HG02588 (cell line): ENCODE measurements around the gene C4orf50.
"Not testable (repeated sequence)": the region's sequence is repeated elsewhere in the genome, so short reads cannot be mapped to it uniquely, and the experiment has no call there.

Experiments used
- ATAC-seq: cut with Tn5 transposase; IDR thresholded peaks from one replicate; pipeline ENCODE4 v1.9.1; 2021; ENCODE audit warnings: mild to moderate bottlenecking, moderate library complexity; ENCODE audit not compliant: unreplicated experiment

Gene C4orf50

DNA sequence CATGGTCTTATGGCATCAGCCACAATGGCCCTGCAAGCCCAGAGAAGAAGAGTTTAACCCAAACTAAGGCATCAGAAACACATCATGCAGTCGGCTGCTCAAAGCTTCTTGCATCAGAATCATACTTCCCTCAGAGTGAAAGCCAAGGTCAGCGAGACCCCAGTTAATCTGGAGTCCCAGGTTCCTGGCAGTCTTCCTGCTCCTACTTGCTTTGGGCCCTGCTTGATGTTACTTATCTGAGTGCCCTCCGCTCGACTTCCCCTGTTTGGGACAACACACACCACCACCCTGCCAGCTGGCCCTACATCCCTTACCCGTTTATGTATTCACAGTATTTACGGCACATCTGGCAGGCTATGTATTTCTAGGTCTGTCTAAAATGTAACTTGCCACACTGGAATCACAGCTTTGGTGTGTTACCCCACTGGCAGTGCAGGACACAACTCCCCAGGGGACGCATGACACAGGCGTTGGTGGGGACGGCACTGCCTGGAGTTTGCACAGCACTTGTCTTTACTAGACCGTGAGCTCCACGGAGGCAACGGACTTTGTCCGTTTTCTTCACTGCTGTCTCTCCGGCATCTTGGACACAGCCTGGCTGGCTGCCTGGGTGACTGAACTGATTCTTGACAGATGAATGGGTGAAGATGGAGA, 148.1 kb downstream of the C4orf50 start:
- no peak for ATAC-seq

DNA sequence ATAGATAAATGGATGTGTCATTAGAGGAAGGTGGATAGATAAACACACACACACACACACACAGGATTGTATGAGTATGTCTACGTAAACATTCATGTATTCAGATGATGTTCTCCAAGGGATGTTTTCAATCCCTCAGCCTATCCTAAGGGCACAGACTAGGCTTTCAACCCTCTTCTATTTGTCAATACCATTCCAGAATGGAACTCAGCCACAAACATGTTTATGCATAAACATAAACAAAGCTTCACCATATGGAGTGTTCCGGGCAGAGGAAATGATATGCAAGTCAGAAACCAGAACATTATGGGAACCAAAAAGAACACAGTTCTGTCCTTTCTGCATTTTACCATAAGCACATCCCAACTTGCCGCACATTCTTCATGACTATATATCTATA, 150.4 kb downstream of the C4orf50 start:
- ATAC-seq: no peak

DNA sequence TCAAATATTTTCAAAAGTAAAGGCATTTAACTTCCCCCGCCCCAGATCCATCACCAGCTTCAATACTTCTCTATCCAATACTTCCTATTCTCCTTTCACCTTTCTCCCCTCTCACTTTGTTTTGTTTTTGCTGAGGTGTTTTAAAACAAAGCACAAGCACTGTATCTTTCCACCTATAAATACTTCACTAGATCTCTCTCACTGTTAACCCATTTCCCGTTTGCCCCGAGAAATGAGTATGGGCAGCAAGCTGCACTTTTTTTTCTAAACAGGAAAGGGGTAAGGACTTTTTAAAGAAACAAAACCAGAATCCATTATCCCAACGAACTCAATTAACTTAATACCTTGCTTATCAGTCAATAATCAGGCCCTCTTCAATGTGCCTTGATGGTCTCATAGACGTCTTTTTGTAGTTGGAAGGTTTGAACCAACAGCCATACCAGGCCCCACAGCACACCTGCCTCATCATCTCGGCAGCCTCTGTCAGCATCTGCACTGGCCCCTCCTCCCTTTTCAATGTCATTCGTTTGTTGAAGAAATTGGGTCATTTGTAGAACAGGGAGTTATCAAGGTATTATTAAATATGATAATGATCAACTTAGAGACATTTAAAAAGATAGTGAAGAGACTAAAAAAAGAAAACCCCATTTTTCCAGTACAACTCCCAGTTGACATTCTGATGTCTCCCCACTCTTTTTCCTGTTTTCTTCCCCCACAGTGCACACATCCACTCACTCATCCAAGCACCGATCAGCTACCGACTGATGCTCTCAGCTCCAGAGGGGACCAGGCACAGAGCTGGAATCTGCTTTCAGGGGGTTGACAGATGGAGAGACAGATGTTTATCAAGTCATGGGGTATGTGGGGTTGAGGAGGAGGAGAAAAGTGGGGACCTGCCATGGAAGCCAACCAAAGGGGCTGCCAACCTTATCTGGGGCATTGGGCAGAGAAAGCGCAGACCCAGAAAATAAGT, 151.1 kb downstream of the C4orf50 start:
- ATAC-seq: no peak

DNA sequence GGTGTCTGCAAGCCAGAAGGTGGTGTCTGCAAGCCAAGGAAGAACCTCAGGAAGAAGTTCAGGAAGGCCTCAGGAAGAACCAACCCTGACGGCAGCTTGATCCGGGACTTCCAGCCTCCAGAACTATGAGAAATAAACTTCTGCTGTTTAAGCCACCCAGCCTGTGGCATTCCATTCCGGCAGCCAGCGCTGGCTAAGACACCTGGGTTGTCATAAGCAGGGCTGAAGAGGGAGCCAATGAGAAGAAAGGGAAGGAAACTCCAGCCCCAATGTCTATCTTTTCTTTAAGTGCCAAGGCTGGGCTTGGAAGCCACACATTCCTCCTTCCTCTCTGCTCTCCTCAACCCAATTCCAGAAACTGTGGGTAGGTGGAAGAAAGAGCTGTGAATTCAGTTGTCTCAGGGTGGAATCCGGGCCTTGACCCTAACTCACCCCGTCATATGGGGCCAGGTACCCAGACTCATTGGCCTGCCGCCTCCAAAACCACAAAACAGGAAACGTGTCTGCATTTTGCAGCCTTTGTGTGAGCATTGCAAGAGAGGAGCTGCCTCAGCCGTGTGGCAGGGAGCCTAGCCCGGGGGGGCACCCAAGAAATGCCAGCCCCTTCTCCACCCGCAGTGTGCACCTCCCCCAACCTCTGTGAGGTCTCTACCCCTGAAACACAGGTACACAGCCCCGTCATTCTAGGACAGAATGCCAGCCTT, 152.2 kb downstream of the C4orf50 start:
- no peak for ATAC-seq

DNA sequence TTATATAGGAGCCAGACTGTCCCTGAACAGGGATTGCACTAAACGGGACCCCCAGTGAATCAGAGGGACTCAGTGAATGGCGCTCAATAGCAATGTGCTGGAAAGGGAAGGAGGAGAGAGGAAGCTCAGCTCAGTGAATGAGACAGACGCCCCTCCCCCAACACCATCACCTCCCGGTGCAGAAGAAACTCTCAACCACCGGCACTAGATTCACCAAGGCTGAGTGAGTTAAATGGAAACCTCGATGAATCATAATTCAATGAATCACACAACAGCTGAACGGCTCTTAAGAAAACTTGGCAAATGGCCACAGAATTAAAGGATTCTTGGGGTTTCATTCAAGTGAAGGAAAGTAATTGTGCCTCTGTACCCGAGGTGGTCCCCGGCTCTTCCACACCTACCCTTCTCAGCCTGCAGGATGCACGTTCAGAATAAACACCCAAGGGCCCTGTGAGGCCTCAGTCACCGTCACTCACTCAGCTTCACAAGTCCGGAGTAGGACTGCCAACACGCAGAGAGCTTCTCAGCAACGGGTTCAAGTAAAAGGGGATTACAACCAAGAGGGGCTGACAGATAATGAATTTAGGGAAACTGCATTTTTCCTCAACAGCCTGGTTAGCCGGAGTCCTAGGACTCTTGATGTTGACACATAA, 154.6 kb downstream of the C4orf50 start:
- no peak for ATAC-seq

DNA sequence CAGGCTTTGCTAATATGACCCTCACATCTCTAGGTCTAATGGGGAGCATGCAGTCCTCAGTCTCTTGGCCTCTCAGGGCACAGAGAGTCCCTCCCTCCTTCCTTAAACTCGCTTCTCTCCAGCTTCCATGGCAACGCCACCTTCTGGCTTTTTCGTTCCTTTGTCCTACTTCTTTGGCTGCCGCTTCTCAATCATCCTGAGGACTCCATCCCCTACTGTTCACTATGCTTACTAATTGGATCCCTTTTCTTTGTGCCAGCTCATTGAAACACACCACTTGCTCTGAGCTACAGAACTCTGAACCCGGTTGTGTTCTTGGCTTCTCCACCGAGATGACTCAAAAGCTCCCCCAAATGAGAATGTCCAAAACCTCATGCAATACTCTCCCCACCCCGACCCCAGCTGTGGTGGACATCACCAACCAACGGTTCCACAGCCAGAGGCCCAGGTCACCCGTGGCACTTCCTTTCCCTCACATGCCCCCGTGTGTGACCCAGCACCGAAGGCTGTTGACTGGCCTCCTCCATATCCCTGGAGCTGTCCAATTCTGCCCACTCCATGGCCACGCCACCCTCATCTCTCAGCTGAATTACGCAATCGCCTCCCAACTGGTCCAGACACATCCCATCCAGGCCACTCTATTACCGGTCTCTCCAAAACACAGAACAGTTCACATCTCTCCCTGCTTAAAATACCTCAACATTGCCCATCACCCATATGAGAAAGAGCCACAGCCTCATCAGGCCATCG, 160.0 kb downstream of the C4orf50 start:
- no peak for ATAC-seq

- no peak for ATAC-seq
These were observed 161.0 kb downstream of the C4orf50 start for GRCh38 chr4:5857199-5857598.

- not testable (repeated sequence) for ATAC-seq
These were observed 161.9 kb downstream of the C4orf50 start for GRCh38 chr4:5856362-5856761.

DNA sequence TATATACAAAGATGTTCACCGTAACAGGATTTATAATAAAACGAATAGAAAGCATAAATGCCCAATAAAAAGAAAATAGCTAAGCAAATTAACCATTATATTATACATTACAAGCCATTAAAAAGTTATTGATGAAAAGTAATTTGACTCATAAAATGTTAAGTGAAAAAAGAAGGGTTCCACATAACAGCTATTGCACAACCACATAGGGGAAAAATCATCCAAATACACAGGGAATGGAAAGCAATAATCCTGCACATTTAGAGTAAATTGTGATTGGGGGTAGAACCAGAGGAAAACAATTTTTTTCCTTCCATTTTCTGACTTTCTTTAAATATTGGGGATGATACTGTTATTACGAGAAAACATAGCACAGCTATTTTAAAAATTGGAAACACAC, 163.3 kb downstream of the C4orf50 start:
- ATAC-seq: no peak

DNA sequence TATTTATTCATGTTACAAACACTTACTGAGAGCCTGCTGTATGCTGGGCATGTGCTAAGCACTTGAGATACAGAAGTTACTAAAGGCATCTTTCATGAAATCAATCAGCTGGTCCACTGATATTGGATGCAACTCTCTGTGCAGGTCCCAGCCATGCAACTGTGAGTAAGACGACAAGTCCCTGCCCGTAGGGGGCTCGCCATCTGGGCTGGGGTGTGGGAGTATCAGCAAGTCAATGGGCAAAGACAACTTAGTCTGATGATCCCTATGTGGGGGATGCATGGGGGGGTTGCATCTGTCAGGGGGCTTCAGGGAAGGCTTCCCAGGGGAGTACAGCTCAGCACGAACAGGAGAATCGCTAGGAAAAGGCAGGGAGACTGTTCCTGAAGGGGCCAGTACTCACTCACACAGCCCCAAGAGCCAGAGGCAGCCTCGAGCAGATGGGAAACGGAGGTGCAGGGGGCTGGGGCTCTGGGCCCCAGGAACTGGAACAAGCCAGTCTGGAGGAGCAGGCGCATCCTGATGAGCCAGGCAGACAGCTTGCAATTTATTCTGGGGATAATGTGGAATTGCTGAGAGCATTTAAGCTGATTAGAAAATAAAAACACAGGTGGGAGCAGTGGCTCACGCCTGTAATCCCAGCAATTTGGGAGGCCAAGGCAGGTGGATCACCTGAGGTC, 165.6 kb downstream of the C4orf50 start:
- no peak for ATAC-seq

DNA sequence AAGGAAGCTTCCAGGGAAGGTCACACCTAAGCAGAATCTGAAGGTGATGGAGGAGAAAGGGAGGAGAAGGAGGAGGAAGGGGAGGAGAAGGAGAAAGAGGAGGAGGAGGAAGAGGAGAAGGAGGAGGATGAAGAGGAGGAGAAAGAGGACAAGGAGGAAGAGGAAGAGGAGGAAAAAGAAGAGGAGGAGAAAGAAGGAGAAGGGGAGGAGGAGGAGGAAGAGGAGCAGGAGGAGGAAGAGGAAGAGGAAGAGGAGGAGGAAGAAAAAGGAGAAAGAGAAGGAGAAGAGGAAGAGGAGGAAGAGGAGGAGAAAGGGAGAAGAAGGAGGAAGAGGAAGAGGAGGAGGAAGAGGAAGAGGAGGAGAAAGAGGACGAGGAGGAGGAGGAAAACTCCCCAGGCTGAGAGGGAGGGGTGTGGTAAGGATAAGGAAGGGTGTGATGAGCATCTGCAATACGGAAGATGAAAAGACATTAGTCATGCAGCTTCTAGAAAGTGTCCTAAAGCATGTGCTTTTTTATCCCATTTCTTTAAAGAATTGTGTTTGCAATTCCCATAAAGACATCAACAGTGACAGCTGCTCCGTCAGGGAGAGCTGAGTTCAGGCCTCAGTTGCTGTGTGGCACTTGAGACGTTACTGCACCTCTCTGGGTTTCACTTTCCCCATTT, 166.5 kb downstream of the C4orf50 start:
- no peak for ATAC-seq
